Inflammatory macrophage treated with lipopolysaccharide for 1 hour (primary cell): ENCODE results near the gene NOTCH4.
"Not testable (repeated sequence)": the region's sequence is repeated elsewhere in the genome, so short reads cannot be mapped to it uniquely, and the experiment has no call there.

Source experiments
- DNase-seq, 2 donors: peaks; one replicate each; pipeline ENCODE4 v3.0.0-alpha.2; 2020 to 2022

The NOTCH4 gene

GRCh38 chr6:32216998-32217397 is 6.9 kb downstream of the NOTCH4 start:
- DNase-seq: no peak

DNA sequence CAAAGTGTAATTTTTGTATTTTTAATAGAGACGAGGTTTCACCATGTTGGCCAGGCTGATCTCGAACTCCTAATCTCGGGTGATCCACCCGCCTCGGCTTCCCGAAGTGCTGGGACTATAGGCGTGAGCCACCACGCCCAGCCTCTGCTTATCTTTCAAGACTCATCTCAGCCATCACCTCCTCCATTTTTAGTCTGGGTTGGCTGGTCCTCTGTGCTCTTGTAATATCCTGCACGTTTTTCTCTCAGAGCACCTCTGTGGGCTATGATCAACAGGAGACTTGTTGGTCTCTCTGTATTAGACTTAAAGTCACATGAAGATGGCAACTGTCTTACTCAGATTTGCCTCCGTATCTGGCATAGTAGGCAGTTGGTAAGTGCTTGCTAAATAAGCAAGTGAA is 7.6 kb downstream of the NOTCH4 start:
- DNase-seq: no peak

DNA sequence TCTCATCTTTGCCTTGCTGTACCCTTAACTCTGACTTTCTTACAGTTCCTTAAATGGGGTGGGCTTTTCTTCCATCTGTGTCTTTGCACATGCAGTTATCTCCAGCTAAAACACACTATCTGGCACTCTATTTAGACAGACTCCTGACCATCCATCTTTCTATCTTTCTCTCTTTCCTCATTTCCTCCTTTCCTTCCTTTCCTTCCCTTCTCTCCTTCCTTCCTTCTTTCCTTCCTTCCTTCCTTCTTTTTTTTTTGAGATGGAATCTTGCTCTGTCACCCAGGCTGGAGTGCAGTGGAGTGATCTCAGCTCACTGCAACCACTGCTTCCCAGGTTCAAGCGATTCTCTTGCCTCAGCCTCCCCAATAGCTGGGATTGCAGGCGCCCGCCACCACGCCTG is 8.2 kb downstream of the NOTCH4 start:
- DNase-seq: no peak

GRCh38 chr6:32214126-32214525 is 9.7 kb downstream of the NOTCH4 start:
- no peak for DNase-seq

GRCh38 chr6:32213649-32214048 is 10.2 kb downstream of the NOTCH4 start:
- DNase-seq: no peak

- DNase-seq: no peak
Measured at GRCh38 chr6:32212076-32212760, 11.6 kb downstream of the NOTCH4 start.

DNA sequence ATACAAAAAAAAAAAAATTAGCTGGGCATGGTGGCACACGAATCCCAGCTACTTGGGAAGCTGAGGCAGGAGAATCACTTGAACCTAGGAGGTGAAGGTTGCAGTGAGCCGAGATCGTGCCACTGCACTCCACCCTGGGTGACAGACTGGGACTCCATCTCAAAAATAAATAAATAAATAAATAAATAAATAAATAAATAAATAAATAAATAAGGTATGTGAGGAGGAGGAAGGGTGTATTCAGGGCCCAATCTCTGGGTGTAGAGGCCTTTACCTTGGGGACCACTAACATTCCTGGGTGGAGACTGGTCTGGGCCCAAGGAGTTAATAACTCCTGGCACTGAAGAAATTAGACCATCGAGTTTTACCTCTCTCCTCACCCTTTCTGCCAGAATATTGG is 12.4 kb downstream of the NOTCH4 start:
- not testable (repeated sequence) for DNase-seq

DNA sequence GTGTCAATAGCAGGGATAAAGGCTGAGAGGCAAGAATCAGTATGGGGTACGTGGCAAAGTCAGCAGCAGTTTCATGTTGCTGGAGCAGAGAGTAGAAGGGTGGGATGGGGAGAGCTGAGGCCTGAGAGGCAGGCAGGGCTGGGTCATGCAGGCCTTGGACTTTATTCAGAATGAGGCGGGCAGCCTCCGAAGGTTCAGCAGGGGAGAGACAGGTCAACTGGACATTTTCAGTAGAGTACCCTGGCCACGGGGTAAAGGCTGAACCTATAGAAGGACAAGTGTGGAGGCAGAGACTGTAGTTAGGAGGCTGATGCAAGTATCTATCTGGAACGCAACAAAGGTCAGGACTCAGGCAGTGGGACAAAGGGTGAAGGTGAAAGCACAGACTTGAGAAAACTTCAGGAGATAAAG is 13.7 kb downstream of the NOTCH4 start:
- DNase-seq: no peak

DNA sequence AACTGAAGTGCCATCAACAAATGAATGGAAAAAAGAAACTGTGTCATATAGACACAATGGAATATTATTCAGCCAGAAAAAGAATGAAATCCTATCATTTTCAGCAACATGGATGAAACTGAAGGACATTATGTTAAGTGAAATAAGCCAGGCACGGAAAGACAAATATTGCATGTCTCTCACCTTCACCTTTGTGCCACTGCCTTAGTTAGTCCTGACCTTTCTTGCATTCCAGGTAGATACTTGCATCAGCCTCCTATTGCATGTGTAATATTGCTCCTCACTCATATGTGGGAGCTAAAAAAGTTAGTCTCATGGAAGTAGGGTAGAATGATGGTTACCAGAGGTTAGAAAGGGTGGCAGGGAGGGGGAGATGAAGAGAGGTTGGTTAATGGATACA is 14.9 kb downstream of the NOTCH4 start:
- DNase-seq: no peak

DNA sequence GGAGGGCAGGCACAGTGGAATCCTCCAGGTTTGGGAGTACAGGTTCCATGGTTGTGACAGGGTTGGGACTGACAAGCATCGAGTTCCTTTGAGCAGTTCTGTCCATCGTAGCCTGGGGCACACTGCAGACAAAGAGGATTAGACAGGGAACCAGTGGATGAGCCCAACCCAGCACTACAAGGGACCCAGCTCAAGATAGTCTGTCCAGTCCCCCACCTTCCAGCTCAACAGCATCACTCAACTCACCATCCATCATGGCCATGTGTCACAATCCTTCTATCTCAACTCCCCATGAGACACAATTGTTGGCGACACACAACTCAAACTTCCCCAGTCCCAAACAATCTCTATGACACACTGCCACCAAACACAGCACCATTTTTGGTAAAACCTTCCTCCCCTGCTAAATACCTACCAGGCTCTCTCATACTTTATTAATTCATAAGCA is 19.6 kb downstream of the NOTCH4 start:
- no peak for DNase-seq

- DNase-seq: no peak
Measured at GRCh38 chr6:32203426-32204267, 20.2 kb downstream of the NOTCH4 start.

GRCh38 chr6:32202186-32202585 is 21.7 kb downstream of the NOTCH4 start:
- DNase-seq: no peak

- no peak for DNase-seq
Measured at GRCh38 chr6:32200711-32201475, 23.0 kb downstream of the NOTCH4 start.

DNA sequence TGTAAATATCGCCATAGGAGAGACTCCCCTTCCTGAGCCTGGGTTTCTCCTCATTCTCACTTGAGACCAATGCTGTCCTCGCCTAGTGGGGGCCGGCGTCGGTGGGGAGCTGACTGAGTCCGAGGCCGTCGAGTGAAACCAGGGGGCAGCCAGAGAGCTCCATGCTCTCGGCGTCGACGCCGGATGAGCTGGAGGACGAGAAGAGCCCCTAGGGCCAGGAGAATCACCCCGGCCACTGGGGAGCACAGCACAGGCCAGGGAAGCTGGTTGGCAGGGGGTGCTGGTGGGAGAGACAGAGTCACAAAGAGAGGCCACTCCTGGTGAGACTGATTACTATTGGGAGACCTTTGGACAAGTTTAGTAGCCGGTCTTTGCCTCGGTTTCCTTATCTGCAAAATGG is 25.0 kb downstream of the NOTCH4 start:
- DNase-seq: no peak

DNA sequence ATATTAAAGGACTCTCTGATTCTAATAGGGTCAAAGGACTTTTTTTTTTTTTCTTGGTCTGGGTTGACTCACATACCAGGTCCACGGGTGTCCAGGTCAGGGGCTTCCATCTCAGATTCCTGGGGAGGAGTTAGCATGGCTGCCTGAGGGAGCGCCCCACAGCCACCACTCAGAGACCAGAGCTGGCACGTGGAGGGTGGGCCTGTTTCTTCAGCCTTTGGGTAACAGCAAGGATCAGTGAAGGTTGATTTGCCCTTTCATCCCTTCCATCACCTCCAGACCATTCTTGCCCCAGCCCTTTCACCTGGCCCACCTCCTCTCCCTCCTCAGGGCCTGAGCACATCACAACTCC is 25.5 kb downstream of the NOTCH4 start:
- DNase-seq: no peak

DNA sequence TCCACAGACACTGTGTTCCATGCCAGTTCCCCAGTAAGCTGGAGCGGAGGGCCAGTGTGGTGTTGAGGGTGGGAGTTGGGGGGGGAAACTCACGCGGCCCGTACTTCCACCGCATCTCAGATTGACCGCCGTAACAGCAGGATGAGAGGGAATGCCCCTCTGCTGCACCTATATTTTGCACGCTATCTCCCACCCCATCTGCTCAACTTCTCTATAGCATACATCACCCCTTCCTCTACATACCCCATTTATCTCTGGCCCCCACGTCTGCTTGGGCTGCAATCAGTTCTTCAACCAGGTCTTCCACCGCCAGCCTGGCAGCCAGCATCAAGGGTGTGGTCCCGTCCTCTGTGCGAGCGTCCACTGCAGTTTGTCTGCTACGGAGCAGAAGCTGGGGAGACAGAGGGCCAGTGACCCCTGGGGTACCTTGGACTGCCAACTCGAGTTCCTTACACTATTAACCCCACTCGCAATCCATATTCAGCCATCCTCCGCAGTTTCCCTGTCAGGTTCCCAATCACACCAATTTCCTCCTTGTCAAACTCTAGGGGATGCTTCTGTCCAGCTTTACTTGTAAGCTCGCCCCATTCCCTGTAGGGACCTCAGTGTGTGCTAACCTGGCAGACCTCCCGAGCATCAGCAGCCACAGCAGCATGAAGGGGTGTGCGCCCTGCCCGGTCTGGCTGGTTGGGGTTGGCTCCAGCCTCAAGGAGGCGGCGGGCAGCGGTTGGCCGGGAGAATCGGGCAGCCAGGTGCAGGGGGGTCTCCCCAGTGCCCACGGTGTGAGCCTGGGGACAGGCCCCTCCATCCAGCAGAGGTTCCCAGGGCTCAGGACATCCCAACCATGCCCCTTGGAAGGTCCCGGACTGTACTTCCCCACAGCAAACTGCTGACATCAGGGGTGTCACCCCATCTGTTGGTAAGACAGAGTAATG is 26.9 kb downstream of the NOTCH4 start:
- DNase-seq: peak; percentile 71 to 84

DNA sequence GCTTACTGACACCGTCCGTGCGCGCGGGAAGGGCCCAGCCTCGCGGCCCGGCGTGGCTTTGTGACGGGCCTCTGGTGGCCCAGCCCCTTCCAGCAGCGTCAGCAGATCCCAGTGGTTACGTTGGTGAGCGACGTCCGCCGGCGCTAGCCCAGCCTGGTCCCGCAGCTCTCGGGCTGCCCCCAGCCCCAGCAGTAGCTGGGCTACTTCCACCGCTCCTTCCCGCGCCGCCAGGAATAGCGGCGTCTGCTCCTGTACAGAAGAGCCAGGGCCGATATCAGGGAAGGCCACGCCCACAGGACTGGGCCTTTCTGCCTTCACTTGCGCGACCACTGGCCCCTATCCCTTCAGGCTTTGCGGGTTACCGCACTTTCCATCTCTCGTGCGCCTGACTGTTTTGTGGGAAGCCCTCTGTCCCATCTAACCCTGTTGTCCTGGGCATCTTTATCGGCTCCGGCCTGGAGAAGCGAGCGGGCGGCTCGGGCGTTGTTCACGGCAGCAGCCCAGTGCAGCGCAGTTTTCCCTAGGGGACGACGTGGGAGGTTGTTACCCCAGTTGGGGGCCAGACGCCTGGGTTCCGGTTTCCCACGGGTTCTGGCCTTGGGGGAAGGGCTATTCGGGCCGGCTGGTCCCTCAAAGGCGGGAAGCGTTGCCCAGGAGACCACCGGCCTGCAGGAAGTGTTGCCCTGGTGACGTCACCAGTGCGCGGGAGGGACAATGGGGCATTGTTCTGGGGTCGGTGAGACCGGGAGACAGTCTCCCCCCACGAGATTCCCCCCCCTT is 27.8 kb downstream of the NOTCH4 start:
- peak; percentile 59 to 68 for DNase-seq

GRCh38 chr6:32195652-32195901 is 28.3 kb downstream of the NOTCH4 start:
- peak; percentile 100 for DNase-seq

GRCh38 chr6:32194825-32195651 is 28.8 kb downstream of the NOTCH4 start:
- DNase-seq: peak; percentile 62 to 69

DNA sequence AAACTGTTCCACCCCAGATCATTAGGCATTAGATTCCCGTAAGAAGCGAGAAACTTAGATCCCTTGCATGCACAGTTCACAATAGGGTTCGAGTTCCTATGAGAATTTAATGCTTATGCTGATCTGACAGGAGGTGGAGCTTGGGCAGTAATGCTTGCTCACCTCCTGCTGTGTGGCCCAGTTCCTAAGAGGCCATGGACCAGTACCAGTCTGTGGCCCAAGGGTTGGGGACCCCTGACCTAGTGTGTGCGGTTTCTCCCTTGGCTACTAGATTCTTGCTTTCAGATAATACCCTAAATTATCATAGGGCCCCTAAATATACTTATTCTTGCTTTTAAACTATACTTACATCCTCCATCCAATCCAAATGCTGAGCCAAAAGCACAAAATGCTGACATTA is 29.5 kb downstream of the NOTCH4 start:
- DNase-seq: no peak

GRCh38 chr6:32193096-32193495 is 30.8 kb downstream of the NOTCH4 start:
- not testable (repeated sequence) for DNase-seq
